GM23338 (cell line): Measurements from ENCODE around the gene TMSB15C. TPM values are rescaled to one million over a fixed set of nuclear protein-coding genes. Genes with fewer than 3 reads are reported as not detected.

Experiments used
- JUNB ChIP-seq: IDR thresholded peaks from one replicate; pipeline ENCODE4 v1.6.1; 2016; ENCODE audit warnings: antibody characterized with exemption; ENCODE audit not compliant: unreplicated experiment
- polyA plus RNA-seq: library from polyadenylated mRNA; unstranded; fragments of >200 nt; fragmentation: Nextera tagmentation; extraction: Ambion mirVana; gene quantifications from 2 replicates; pipeline ENCODE4 v1.2.1, GENCODE V29; 2016
- total RNA-seq: library from RNA; depleted of rRNA; stranded (reverse); fragments of >200 nt; shearing (Covaris generic); gene quantifications from 2 replicates; pipeline ENCODE4 v1.2.3, GENCODE V29; 2014; rRNA removed
- TF ChIP-seq, protein P1 (sequence below), 2 experiments: fragments of 200-600 bp in 1 of 2; sonication (generic) in 1 of 2; conservative IDR thresholded peaks; 2 replicates each; pipeline versions ENCODE4 v1.5.1 to v1.6.1; 2016 to 2017; ENCODE audit warnings: antibody characterized with exemption in 2 of 2, low read depth in 2 of 2, mild to moderate bottlenecking in 2 of 2, moderate library complexity in 1 of 2

TMSB15C gene
- total and polyA plus RNA-seq, 2 experiments from 2014 or later = 1.1 to 3.9 TPM

DNA sequence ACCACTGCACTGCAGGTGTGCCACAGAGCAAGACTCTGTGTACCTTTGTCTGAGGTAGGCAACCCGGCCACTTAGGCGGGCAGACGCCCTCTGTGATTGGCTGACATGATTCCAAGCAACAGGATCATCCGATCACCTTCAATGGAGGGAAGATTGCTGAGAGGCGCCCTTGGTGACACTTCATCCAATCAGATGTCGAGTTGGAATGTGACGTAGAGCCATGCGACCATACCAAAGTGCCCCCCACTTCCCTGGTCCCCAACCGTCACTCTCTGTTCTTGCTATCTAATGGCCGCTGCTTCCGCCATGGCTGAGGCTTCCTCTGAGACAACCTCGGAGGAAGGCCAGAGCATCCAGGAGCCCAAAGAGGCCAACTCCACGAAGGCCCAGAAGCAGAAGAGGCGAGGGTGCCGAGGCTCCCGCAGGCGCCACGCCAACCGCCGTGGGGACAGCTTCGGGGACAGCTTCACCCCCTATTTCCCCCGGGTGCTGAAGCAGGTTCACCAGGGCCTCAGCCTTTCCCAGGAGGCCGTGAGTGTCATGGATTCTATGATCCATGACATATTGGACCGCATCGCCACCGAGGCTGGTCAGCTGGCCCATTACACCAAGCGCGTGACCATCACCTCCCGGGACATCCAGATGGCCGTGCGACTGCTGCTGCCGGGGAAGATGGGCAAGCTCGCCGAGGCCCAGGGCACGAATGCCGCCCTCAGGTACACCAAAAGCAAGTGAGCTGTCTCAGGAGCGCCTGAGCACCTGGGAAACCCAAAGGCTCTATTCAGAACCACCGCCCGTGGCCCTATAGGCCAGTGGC lies 36.1 kb downstream of the TMSB15C start, which contains the start of gene H2BW2 (continued):
- TF ChIP-seq, protein P1, sequence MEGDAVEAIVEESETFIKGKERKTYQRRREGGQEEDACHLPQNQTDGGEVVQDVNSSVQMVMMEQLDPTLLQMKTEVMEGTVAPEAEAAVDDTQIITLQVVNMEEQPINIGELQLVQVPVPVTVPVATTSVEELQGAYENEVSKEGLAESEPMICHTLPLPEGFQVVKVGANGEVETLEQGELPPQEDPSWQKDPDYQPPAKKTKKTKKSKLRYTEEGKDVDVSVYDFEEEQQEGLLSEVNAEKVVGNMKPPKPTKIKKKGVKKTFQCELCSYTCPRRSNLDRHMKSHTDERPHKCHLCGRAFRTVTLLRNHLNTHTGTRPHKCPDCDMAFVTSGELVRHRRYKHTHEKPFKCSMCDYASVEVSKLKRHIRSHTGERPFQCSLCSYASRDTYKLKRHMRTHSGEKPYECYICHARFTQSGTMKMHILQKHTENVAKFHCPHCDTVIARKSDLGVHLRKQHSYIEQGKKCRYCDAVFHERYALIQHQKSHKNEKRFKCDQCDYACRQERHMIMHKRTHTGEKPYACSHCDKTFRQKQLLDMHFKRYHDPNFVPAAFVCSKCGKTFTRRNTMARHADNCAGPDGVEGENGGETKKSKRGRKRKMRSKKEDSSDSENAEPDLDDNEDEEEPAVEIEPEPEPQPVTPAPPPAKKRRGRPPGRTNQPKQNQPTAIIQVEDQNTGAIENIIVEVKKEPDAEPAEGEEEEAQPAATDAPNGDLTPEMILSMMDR (conservative IDR thresholded peaks at IDR 0.05; ENCODE audit: low read depth in 2 of 2) = no peak
- no peak for TF ChIP-seq JUNB

Other genes with a start within 250 kb of the TMSB15C start
- gene RAB9B, start 244.0 kb downstream of the TMSB15C start, total RNA-seq = 0.28 and 0.78 TPM in 2 replicates
- gene RAB9B, start 244.0 kb downstream of the TMSB15C start, polyA plus RNA-seq = 0.07 and 0.24 TPM in 2 replicates
- gene TMSB15B, start 113.6 kb downstream of the TMSB15C start, total RNA-seq = 6.8 and 14.3 TPM in 2 replicates
- gene TMSB15B, start 113.6 kb downstream of the TMSB15C start, polyA plus RNA-seq = 32.8 and 35.3 TPM in 2 replicates
- gene H2BW1, start 62.5 kb downstream of the TMSB15C start, total RNA-seq = 0.35 TPM in 1 of 2 replicates, not detected in the other
- not detected in 2 replicates for gene H2BW1, start 62.5 kb downstream of the TMSB15C start, polyA plus RNA-seq
- not detected in 2 replicates for gene H2BW2, start 36.3 kb downstream of the TMSB15C start, total RNA-seq
- 0.16 and 0.61 TPM in 2 replicates for gene H2BW2, start 36.3 kb downstream of the TMSB15C start, polyA plus RNA-seq
- 4.4 and 4.7 TPM in 2 replicates for gene ZCCHC18, start 36.3 kb upstream of the TMSB15C start, total RNA-seq
- gene ZCCHC18, start 36.3 kb upstream of the TMSB15C start, polyA plus RNA-seq = 3.4 and 4.9 TPM in 2 replicates
- gene SLC25A53, start 80.8 kb upstream of the TMSB15C start, total RNA-seq = 2.2 and 3.7 TPM in 2 replicates
- 2.4 and 3.7 TPM in 2 replicates for gene SLC25A53, start 80.8 kb upstream of the TMSB15C start, polyA plus RNA-seq
- 16.1 and 18.7 TPM in 2 replicates for gene FAM199X, start 90.2 kb upstream of the TMSB15C start, total RNA-seq
- 9.1 and 11.0 TPM in 2 replicates for gene FAM199X, start 90.2 kb upstream of the TMSB15C start, polyA plus RNA-seq
- gene ESX1, start 178.7 kb upstream of the TMSB15C start, total RNA-seq = not detected in 2 replicates
- not detected in 2 replicates for gene ESX1, start 178.7 kb upstream of the TMSB15C start, polyA plus RNA-seq